Thoracic aorta (tissue), 2 donors: ENCODE results near the gene CENPX. TPM values are rescaled to one million over a fixed set of nuclear protein-coding genes. Genes with fewer than 3 reads are reported as not detected.

Experiments used
- ATAC-seq: fragments of 150-250 bp; one replicate; pipeline ENCODE4 v1.8.0; 2017; ENCODE audit warnings: low read depth; ENCODE audit not compliant: insufficient number of reproducible peaks, low FRiP score
- DNase-seq: peaks from one replicate; pipeline ENCODE4 v3.0.0-alpha.2; 2020; ENCODE audit warnings: low spot score
- H3K27ac ChIP-seq, 2 donors: fragments of 200-600 bp; sonication (generic); 1 replicate in 1 of 2; 2 replicates in 1 of 2; pipeline ENCODE4 v1.5.1; 2016; ENCODE audit warnings: mild to moderate bottlenecking in 2 of 2, moderate library complexity in 2 of 2
- H3K27me3 ChIP-seq: fragments of 200-600 bp; sonication (generic); replicated peaks from 2 replicates; pipeline ENCODE4 v1.6.0; 2016; ENCODE audit warnings: mild to moderate bottlenecking; ENCODE audit not compliant: insufficient read depth
- H3K36me3 ChIP-seq: fragments of 200-600 bp; sonication (generic); one replicate; pipeline ENCODE4 v1.5.1; 2016
- H3K4me1 ChIP-seq, 2 donors: fragments of 200-600 bp; sonication (generic); 1 replicate in 1 of 2; 2 replicates in 1 of 2; pipeline versions ENCODE4 v1.5.1 to v1.6.0; 2016; ENCODE audit warnings: low read depth in 2 of 2, mild to moderate bottlenecking in 1 of 2; ENCODE audit not compliant: control insufficient read depth in 1 of 2
- H3K4me3 ChIP-seq: fragments of 200-600 bp; sonication (generic); 2 replicates; pipeline ENCODE4 v1.5.1; 2016; ENCODE audit warnings: mild to moderate bottlenecking
- H3K9me3 ChIP-seq: fragments of 200-600 bp; sonication (generic); 2 replicates; pipeline ENCODE4 v1.5.1; 2016
- total RNA-seq, 2 donors: library from RNA; depleted of rRNA; stranded (reverse); fragments of >200 nt; gene quantifications; one replicate each; pipeline versions ENCODE4 v1.1.0 to v1.2.3, GENCODE V29; 2016
- TF ChIP-seq, protein P1 (sequence below): fragments of 200-600 bp; sonication (generic); IDR thresholded peaks from one replicate; pipeline ENCODE4 v1.5.1; 2019; ENCODE audit warnings: antibody characterized with exemption

CENPX gene
- total RNA-seq, 2 donors from 2014 or later, result 31.4 to 40.4 TPM

DNA sequence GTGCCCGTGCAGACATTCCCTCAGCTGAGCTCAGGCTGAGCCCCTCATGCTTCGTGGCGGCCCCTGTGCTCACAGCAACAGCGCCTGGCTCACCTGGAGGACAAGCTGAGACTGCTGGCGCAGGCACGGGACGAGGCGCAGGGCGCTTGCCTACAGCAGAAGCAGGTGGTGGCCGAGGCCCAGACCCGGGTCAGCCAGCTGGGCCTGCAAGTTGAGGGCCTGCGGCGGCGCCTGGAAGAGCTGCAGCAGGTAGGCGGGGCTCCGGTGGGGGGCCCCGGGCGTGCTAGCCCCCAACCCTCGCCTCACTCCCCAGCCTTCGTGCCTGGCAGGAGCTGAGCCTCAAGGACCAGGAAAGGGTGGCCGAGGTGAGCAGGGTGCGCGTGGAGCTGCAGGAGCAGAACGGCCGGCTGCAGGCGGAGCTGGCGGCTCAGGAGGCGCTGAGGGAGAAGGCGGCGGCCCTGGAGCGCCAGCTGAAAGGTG lies 7.4 kb upstream of the CENPX start:
- no peak for DNase-seq
- Histone ChIP-seq H3K27ac (no peak overlapping the region), H3K4me3 (peak overlapping the region; percentile 74), H3K27me3 (no peaks in the 10 kb centered on the region), H3K9me3 (no peaks in the 10 kb centered on the region), H3K4me1 (peaks cover 8 to 15% of the 10 kb centered on the region in 2 donors), H3K36me3 (no peaks in the 10 kb centered on the region)
- no peak for ATAC-seq
- TF ChIP-seq, protein P1, sequence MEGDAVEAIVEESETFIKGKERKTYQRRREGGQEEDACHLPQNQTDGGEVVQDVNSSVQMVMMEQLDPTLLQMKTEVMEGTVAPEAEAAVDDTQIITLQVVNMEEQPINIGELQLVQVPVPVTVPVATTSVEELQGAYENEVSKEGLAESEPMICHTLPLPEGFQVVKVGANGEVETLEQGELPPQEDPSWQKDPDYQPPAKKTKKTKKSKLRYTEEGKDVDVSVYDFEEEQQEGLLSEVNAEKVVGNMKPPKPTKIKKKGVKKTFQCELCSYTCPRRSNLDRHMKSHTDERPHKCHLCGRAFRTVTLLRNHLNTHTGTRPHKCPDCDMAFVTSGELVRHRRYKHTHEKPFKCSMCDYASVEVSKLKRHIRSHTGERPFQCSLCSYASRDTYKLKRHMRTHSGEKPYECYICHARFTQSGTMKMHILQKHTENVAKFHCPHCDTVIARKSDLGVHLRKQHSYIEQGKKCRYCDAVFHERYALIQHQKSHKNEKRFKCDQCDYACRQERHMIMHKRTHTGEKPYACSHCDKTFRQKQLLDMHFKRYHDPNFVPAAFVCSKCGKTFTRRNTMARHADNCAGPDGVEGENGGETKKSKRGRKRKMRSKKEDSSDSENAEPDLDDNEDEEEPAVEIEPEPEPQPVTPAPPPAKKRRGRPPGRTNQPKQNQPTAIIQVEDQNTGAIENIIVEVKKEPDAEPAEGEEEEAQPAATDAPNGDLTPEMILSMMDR, result no peak

GRCh38 chr17:82029391-82029790 lies 6.7 kb upstream of the CENPX start:
- H3K27ac ChIP-seq, result no peak overlapping the region
- DNase-seq, result no peak
- H3K4me3 ChIP-seq, result no peak overlapping the region
- no peak for ATAC-seq
- H3K4me1 ChIP-seq, result peaks cover 8 to 16% of the 10 kb centered on the region in 2 donors
- TF ChIP-seq, protein P1, result no peak
- no peaks in the 10 kb centered on the region for H3K27me3 ChIP-seq
- no peaks in the 10 kb centered on the region for H3K36me3 ChIP-seq
- H3K9me3 ChIP-seq, result no peaks in the 10 kb centered on the region

DNA sequence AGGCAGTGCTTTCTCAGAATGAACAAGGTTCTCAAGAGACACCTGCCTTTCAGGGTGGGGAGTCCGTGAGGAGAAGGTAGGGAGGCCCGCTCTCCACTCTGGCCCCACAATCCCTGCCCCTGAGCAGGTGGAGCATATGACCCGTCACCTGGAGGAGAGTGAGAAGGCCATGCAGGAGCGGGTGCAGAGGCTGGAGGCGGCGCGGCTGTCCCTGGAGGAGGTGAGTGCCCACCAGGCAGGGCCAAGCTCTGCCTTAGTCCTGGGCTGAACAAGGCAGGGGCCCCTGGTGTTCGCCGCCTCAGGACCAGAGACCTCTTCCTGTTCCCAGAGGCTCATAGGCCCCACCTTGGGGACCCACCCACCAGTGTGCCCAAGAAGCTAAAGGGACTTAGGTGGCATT lies 6.3 kb upstream of the CENPX start:
- TF ChIP-seq, protein P1, result no peak
- Histone ChIP-seq H3K4me3 (no peak overlapping the region), H3K27ac (no peak overlapping the region)

GRCh38 chr17:82028246-82028645 lies 5.6 kb upstream of the CENPX start:
- DNase-seq (no peak), ATAC-seq (no peak)
- TF ChIP-seq, protein P1, result no peak
- H3K36me3 ChIP-seq, result no peaks in the 10 kb centered on the region
- no peak overlapping the region for H3K4me3 ChIP-seq
- H3K9me3 ChIP-seq, result no peaks in the 10 kb centered on the region
- H3K27ac ChIP-seq, result no peak overlapping the region
- peaks cover 12 to 25% of the 10 kb centered on the region in 2 donors for H3K4me1 ChIP-seq
- H3K27me3 ChIP-seq, result no peaks in the 10 kb centered on the region

More for the DNA sequence above, 6.3 kb upstream of the CENPX start:
- H3K4me1 ChIP-seq, result peaks cover 9 to 20% of the 10 kb centered on the region in 2 donors
- no peaks in the 10 kb centered on the region for H3K9me3 ChIP-seq
- no peak for ATAC-seq
- DNase-seq, result no peak
- no peaks in the 10 kb centered on the region for H3K36me3 ChIP-seq
- H3K27me3 ChIP-seq, result no peaks in the 10 kb centered on the region

DNA sequence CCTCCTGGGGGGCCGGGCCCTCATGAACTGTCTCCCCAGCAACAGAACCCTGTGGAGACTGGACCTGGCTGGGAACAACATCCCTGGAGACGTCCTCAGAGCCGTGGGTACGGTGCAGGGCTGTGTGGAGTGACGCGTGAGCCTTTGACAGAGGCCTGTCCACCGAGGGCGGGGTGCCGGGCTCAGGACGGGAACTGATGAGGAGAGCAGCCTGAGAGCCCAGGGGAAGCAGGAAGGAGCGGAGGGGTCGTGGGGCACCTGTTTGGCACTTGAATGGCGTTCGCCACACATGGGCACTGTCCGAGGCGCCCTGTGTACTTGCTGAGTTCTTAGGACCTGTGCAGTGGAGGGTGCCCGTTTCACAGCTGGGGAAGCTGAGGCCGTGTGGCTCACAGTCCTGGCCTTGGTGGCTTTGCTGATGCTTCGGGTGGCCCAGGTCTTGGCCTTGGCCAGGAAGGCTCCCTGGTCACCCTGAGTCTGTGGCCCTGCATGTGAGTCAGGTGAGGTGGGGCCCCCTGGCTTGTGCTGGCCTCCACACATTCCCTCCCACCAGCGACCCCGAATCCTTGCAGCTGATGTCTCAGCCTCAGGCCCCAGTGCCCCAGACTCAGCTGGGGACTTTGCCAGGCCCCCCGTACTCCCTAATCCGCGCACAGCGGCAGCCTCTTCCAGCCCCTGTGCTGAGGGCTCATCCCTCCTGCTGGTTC lies 2.9 kb upstream of the CENPX start:
- no peaks in the 10 kb centered on the region for H3K36me3 ChIP-seq

More for the DNA sequence above, 2.9 kb upstream of the CENPX start:
- Histone ChIP-seq H3K9me3 (no peaks in the 10 kb centered on the region), H3K27me3 (no peaks in the 10 kb centered on the region), H3K4me3 (no peak overlapping the region), H3K4me1 (peaks cover 19 to 31% of the 10 kb centered on the region in 2 donors), H3K27ac (no peak overlapping the region)
- no peak for DNase-seq
- ATAC-seq, result no peak
- TF ChIP-seq, protein P1, result no peak
